ENCODE results near the gene SLC39A13. TPM values are rescaled to one million over a fixed set of nuclear protein-coding genes. Genes with fewer than 3 reads are reported as not detected.

The SLC39A13 gene
- total and polyA plus RNA-seq, 2 of the 4 experiments (the other 2 are of a cell fraction), result 32.4 to 144 TPM

- H4K91ac ChIP-seq (ENCODE audit: insufficient read depth, low read depth, low read length), result no peak overlapping the region
- TF ChIP-seq, protein P1, sequence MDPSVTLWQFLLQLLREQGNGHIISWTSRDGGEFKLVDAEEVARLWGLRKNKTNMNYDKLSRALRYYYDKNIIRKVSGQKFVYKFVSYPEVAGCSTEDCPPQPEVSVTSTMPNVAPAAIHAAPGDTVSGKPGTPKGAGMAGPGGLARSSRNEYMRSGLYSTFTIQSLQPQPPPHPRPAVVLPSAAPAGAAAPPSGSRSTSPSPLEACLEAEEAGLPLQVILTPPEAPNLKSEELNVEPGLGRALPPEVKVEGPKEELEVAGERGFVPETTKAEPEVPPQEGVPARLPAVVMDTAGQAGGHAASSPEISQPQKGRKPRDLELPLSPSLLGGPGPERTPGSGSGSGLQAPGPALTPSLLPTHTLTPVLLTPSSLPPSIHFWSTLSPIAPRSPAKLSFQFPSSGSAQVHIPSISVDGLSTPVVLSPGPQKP (IDR thresholded peaks at IDR 0.05; ENCODE audit: borderline replicate concordance, low read depth, low read length), result no peak
- no peak overlapping the region for H4K5ac ChIP-seq (ENCODE audit: low read depth, low read length)
- H3K4ac ChIP-seq (ENCODE audit: low read depth, low read length), result no peak overlapping the region
- H3K23ac ChIP-seq (ENCODE audit: low read depth, low read length), result no peak overlapping the region
- no peaks in the 10 kb centered on the region for H3K27me3 ChIP-seq (ENCODE audit: control insufficient read depth, insufficient read depth, low read length)
- no peak overlapping the region for H2BK15ac ChIP-seq (ENCODE audit: low read depth, low read length)
- H3K4me3 ChIP-seq (ENCODE audit: insufficient read depth, low read depth, low read length), result no peak overlapping the region
- CTCF ChIA-PET, result no interaction called here
- H3K36me3 ChIP-seq (ENCODE audit: control insufficient read depth, insufficient read depth, low read length), result no peaks in the 10 kb centered on the region
- H2BK5ac ChIP-seq (ENCODE audit: low read depth, low read length, poor library complexity, severe bottlenecking), result no peak overlapping the region
- no peak overlapping the region for H3K18ac ChIP-seq (ENCODE audit: low read depth, low read length)
- in situ Hi-C loops (cut with MboI; ENCODE audit: low sequenced_read_pairs), result no loop called here
- no peak overlapping the region for H3K56ac ChIP-seq (ENCODE audit: extremely low read depth, insufficient read depth, low read length)
- H3K79me1 ChIP-seq (ENCODE audit: low read depth in 1 of 2, low read length in 2 of 2), result no peaks in the 10 kb centered on the region
- no peak overlapping the region for H4K8ac ChIP-seq (ENCODE audit: low read depth in 2 of 2, low read length in 2 of 2)
- H2AK5ac ChIP-seq (ENCODE audit: low read depth, low read length), result no peak overlapping the region
- no peaks in the 10 kb centered on the region for H4K20me1 ChIP-seq (ENCODE audit: insufficient read depth, low read length)
- no peak overlapping the region for H3K4me2 ChIP-seq (ENCODE audit: low read depth, low read length)
- no peaks in the 10 kb centered on the region for H3K9me3 ChIP-seq (ENCODE audit: control insufficient read depth, insufficient read depth, low read length)
- POLR2A ChIA-PET (ENCODE audit: unreplicated experiment), result no interaction called here
- DNase-seq, result no peak
- no peak overlapping the region for H3K14ac ChIP-seq (replicated peaks; ENCODE audit: low read depth, low read length)
- peaks cover 12% of the 10 kb centered on the region for H3K4me1 ChIP-seq (ENCODE audit: control insufficient read depth, insufficient read depth, low read length)
- H3K9ac ChIP-seq (ENCODE audit: low read depth, low read length), result no peak overlapping the region
- WGBS, 2 experiments (ENCODE audit: extremely low coverage in 2 of 2, insufficient read length in 1 of 2), result no CpG with 5 or more reads among the region's 1 CpG
- no peak overlapping the region for H2AFZ ChIP-seq (replicated peaks; ENCODE audit: low read length, poor library complexity)
- ATAC-seq (ENCODE audit: low read depth), result no peak
- no peak overlapping the region for H2BK120ac ChIP-seq (ENCODE audit: low read depth, low read length)
- peaks cover 6% of the 10 kb centered on the region for H3K9me1 ChIP-seq (ENCODE audit: insufficient read depth, low read length)
- dilution Hi-C loops (cut with HindIII; ENCODE audit: low sequenced_read_pairs, unreplicated experiment), result no loop called here
- no peak overlapping the region for H2AK9ac ChIP-seq (replicated peaks; ENCODE audit: low read depth, low read length, poor library complexity)
- intact Hi-C loops (cut with micrococcal nuclease), result no loop called here
- H3K27ac ChIP-seq (ENCODE audit: insufficient read depth, low read length), result no peak overlapping the region
- H2BK20ac ChIP-seq (ENCODE audit: low read depth, low read length), result no peak overlapping the region
- no TSS peak for BruUV-seq (replicated peaks)
These were observed 9.8 kb upstream of the SLC39A13 start for GRCh38 chr11:47398551-47398950.

Measured in IMR-90 (cell line).